ENCODE results near the gene PRR18.

DNA sequence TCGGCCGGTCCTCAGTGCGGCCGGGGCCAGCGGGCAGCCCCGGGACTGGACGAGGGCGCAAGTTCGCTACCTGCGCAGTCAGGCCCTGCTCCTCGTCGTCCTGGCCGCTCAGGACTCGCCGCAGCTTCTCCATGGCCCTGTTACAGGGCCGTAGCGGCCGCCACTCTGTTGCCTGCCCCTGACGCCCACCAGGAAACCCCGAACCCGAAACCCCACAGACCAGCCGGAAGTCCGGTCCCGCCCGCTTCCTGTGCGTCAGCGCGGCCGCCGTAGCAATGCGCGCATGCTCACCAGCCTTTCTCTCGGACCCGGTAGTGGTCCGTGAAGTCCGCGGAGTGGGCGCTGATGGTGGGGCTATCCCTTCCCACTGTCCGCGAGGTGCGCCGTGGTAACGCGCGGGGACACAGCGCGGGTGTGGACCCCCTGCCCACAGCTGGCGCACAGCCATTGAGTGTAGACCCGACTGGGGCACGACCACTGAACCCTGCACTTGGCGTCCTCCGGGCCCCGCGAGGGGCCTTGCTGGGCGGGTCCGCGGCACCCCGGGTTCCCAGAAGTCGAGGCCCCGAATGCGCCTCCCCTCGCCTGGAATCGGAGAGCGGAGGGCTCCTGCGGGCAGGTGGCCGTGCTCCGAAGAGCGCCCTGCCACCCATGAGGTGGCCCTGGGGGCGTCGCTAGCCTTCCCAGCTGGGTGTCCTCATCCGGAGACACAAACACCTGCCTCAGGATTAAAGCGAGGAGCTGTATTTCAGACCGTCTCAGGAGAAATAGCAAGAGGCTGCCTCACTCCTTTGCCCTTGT lies 34.4 kb upstream of the PRR18 start, which contains the start of gene SFT2D1:
- TF ChIP-seq CTCF (IDR thresholded peaks at IDR 0.05) (peak in 1 of 5 experiments; percentile 23), POLR2A (IDR thresholded peaks at IDR 0.05) (peak; percentile 86 to 91)
